Measurements from ENCODE around the gene CT45A8. TPM values are rescaled to one million over a fixed set of nuclear protein-coding genes. Genes with fewer than 3 reads are reported as not detected.

Gene CT45A8
- not detected in 5 replicates for total RNA-seq (2022; extraction: Qiagen RNA extraction; ENCODE audit: low read depth)

GRCh38 chrX:135854438-135854837, at the start of gene CT45A8:
TSS of gene CT45A8 (minus strand) at chrX:135854538. CDS start at chrX:135850783, 3,755 bp downstream.

GRCh38 chrX:135893294-135893817, 39.0 kb upstream of the CT45A8 start, which contains the start of the genes CT45A10 and SAGE1:
TSS of gene CT45A10 (minus strand) at chrX:135893444. CDS start at chrX:135885344, 8,100 bp downstream.
TSS of gene SAGE1 (plus strand) at chrX:135893716. CDS start at chrX:135896243, 2,527 bp downstream.

GRCh38 chrX:135871712-135872111, 17.4 kb upstream of the CT45A8 start, which contains the start of gene CT45A9:
TSS of gene CT45A9 (minus strand) at chrX:135871812. CDS start at chrX:135868061, 3,751 bp downstream.

GRCh38 chrX:135837180-135837579, 17.2 kb downstream of the CT45A8 start, which contains the start of gene CT45A7:
TSS of gene CT45A7 (minus strand) at chrX:135837280. CDS start at chrX:135833533, 3,747 bp downstream.

GRCh38 chrX:135819912-135820311, 34.4 kb downstream of the CT45A8 start, which contains the start of gene CT45A2:
TSS of gene CT45A2 (minus strand) at chrX:135820012. CDS start at chrX:135816265, 3,747 bp downstream.

GRCh38 chrX:135802687-135803086, 51.7 kb downstream of the CT45A8 start, which contains the start of gene CT45A6:
TSS of gene CT45A6 (minus strand) at chrX:135802787. CDS start at chrX:135798993, 3,794 bp downstream.

Other genes starting within 250 kb of the CT45A8 start
- gene CT45A1, start 140.9 kb downstream of the CT45A8 start, total RNA-seq (2022; extraction: Qiagen RNA extraction; ENCODE audit: low read depth) = not detected in 5 replicates
- 0.15 to 0.17 TPM in 2 of 5 replicates, not detected in the others for gene CT45A3, start 86.3 kb downstream of the CT45A8 start, total RNA-seq (2022; extraction: Qiagen RNA extraction; ENCODE audit: low read depth)
- 0.26 TPM in 1 of 5 replicates, not detected in the others for gene CT45A5, start 69.0 kb downstream of the CT45A8 start, total RNA-seq (2022; extraction: Qiagen RNA extraction; ENCODE audit: low read depth)
- not detected in 5 replicates for gene CT45A6, start 51.8 kb downstream of the CT45A8 start, total RNA-seq (2022; extraction: Qiagen RNA extraction; ENCODE audit: low read depth)
- not detected in 5 replicates for gene CT45A2, start 34.5 kb downstream of the CT45A8 start, total RNA-seq (2022; extraction: Qiagen RNA extraction; ENCODE audit: low read depth)
- gene CT45A7, start 17.3 kb downstream of the CT45A8 start, total RNA-seq (2022; extraction: Qiagen RNA extraction; ENCODE audit: low read depth) = not detected in 5 replicates
- gene CT45A9, start 17.3 kb upstream of the CT45A8 start, total RNA-seq (2022; extraction: Qiagen RNA extraction; ENCODE audit: low read depth) = not detected in 5 replicates
- gene CT45A10, start 38.9 kb upstream of the CT45A8 start, total RNA-seq (2022; extraction: Qiagen RNA extraction; ENCODE audit: low read depth) = 0.13 to 0.56 TPM (median 0.33 TPM) in 3 of 5 replicates, not detected in the others
- 0.03 TPM in 1 of 5 replicates, not detected in the others for gene SAGE1, start 39.2 kb upstream of the CT45A8 start, total RNA-seq (2022; extraction: Qiagen RNA extraction; ENCODE audit: low read depth)
- gene MMGT1, start 119.5 kb upstream of the CT45A8 start, total RNA-seq (2022; extraction: Qiagen RNA extraction; ENCODE audit: low read depth) = 5.6 to 18.4 TPM (median 16.8 TPM) in 5 replicates
- 4.9 to 9.9 TPM (median 8.1 TPM) in 5 replicates for gene SLC9A6, start 130.9 kb upstream of the CT45A8 start, total RNA-seq (2022; extraction: Qiagen RNA extraction; ENCODE audit: low read depth)